Measurements from ENCODE around the gene GPRC5C. TPM values are rescaled to one million over a fixed set of nuclear protein-coding genes. Genes with fewer than 3 reads are reported as not detected.

GPRC5C gene
- total and polyA plus RNA-seq, 2 of the 13 experiments (the other 11 are each of a cell fraction or from before 2014, with no cell fraction given): 85.6 to 300 TPM

DNA sequence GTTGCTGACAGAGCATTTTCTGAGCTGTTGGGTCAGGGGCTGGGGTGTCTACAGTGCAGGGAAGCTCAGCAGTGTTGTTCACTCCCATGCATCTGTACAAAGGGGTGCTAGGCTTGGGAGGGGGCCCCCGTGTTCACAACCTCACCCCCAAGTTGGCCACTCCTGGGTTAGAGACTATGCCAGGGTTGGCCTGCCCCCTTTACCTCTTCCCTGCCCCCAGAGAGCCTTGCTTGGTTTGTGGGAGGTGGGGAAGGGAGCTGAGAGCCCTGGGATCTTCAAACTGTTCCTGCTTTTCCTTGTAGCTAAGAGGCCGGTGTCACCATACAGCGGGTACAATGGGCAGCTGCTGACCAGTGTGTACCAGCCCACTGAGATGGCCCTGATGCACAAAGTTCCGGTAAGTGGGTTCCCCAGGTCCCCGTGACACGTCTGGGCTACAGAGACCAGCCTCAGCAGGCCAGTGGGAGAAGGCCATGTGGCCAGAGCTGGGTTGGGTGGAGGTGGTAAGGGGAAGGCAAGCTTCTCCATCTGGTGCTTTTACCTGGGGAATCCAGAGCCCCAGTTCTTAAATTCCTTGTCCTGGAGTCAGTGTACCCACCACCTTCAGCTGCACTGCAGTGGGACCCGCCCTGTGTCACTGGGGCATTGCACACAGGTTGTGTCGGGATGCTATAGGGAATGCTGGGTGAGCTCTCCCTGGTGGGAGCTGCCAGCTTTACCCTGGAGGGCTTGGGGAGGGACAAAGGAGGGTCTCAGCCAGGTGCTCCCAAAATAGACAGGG, 11.8 kb downstream of the GPRC5C start (continued):
- TF ChIP-seq, protein P1, sequence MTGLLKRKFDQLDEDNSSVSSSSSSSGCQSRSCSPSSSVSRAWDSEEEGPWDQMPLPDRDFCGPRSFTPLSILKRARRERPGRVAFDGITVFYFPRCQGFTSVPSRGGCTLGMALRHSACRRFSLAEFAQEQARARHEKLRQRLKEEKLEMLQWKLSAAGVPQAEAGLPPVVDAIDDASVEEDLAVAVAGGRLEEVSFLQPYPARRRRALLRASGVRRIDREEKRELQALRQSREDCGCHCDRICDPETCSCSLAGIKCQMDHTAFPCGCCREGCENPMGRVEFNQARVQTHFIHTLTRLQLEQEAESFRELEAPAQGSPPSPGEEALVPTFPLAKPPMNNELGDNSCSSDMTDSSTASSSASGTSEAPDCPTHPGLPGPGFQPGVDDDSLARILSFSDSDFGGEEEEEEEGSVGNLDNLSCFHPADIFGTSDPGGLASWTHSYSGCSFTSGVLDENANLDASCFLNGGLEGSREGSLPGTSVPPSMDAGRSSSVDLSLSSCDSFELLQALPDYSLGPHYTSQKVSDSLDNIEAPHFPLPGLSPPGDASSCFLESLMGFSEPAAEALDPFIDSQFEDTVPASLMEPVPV (CRISPR knock-in tag; IDR thresholded peaks at IDR 0.05): 0 out of 2 replicates have a peak, but pooled peaks have one; percentile 50
- TF ChIP-seq, protein P2, sequence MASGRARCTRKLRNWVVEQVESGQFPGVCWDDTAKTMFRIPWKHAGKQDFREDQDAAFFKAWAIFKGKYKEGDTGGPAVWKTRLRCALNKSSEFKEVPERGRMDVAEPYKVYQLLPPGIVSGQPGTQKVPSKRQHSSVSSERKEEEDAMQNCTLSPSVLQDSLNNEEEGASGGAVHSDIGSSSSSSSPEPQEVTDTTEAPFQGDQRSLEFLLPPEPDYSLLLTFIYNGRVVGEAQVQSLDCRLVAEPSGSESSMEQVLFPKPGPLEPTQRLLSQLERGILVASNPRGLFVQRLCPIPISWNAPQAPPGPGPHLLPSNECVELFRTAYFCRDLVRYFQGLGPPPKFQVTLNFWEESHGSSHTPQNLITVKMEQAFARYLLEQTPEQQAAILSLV (CRISPR knock-in tag; IDR thresholded peaks at IDR 0.05; ENCODE audit: borderline replicate concordance): peak; percentile 34; the same call in 1 of the 2 replicates
- TF ChIP-seq ZNF34 (CRISPR knock-in tag; IDR thresholded peaks at IDR 0.05; ENCODE audit: borderline replicate concordance) (no peak), MAFK (conservative IDR thresholded peaks at IDR 0.05 in 1 of 2, IDR thresholded peaks at IDR 0.05 in 1 of 2; ENCODE audit: low read length in 2 of 2) (peak in 1 of 2 experiments; percentile 99; a peak in 2 of 4 replicates), MAFF (IDR thresholded peaks at IDR 0.05; ENCODE audit: low read depth, low read length) (peak; percentile 98), GATAD2A (CRISPR knock-in tag; IDR thresholded peaks at IDR 0.05) (no peak), ZSCAN12 (CRISPR knock-in tag; IDR thresholded peaks at IDR 0.05) (0 out of 2 replicates have a peak, but pooled peaks have one; percentile 3), NR2F1 (CRISPR knock-in tag; IDR thresholded peaks at IDR 0.05) (no peak), KAT7 (CRISPR knock-in tag; IDR thresholded peaks at IDR 0.05; ENCODE audit: borderline replicate concordance) (no peak), MAFG (CRISPR knock-in tag; IDR thresholded peaks at IDR 0.05) (peak; percentile 78), RCOR2 (CRISPR knock-in tag; IDR thresholded peaks at IDR 0.05) (no peak), ZFAT (CRISPR knock-in tag; conservative IDR thresholded peaks at IDR 0.05) (no peak), HDAC1 (CRISPR knock-in tag; IDR thresholded peaks at IDR 0.05) (peak; percentile 14; the same call in 1 of the 2 replicates), NFKB2 (CRISPR knock-in tag; IDR thresholded peaks at IDR 0.05; ENCODE audit: borderline replicate concordance) (peak; percentile 14; the same call in 1 of the 2 replicates), ZNF749 (CRISPR knock-in tag; IDR thresholded peaks at IDR 0.05; ENCODE audit: borderline replicate concordance) (no peak; the same call in 1 of the 2 replicates), ZMYM4 (CRISPR knock-in tag; IDR thresholded peaks at IDR 0.05) (no peak), EZH2 (conservative IDR thresholded peaks at IDR 0.05; ENCODE audit: low read depth, low read length) (no peak), SNAI1 (CRISPR knock-in tag; IDR thresholded peaks at IDR 0.05; ENCODE audit: borderline replicate concordance) (peak; percentile 24; the same call in 1 of the 2 replicates), ZNF790 (CRISPR knock-in tag; IDR thresholded peaks at IDR 0.05; ENCODE audit: borderline replicate concordance) (peak; percentile 17; the same call in 1 of the 2 replicates), ZNF263 (CRISPR knock-in tag; IDR thresholded peaks at IDR 0.05) (0 out of 2 replicates have a peak, but pooled peaks have one; percentile 2), NRL (CRISPR knock-in tag; IDR thresholded peaks at IDR 0.05; ENCODE audit: borderline replicate concordance) (peak; percentile 15; the same call in 1 of the 2 replicates), ZFP82 (CRISPR knock-in tag; IDR thresholded peaks at IDR 0.05; ENCODE audit: borderline replicate concordance) (peak; percentile 76; the same call in 1 of the 2 replicates), TBL1XR1 (IDR thresholded peaks at IDR 0.05; ENCODE audit: borderline replicate concordance, low read length, partially characterized antibody) (no peak)
- TF ChIP-seq, protein P3, sequence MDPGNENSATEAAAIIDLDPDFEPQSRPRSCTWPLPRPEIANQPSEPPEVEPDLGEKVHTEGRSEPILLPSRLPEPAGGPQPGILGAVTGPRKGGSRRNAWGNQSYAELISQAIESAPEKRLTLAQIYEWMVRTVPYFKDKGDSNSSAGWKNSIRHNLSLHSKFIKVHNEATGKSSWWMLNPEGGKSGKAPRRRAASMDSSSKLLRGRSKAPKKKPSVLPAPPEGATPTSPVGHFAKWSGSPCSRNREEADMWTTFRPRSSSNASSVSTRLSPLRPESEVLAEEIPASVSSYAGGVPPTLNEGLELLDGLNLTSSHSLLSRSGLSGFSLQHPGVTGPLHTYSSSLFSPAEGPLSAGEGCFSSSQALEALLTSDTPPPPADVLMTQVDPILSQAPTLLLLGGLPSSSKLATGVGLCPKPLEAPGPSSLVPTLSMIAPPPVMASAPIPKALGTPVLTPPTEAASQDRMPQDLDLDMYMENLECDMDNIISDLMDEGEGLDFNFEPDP (CRISPR knock-in tag; conservative IDR thresholded peaks at IDR 0.05): 0 out of 2 replicates have a peak, but pooled peaks have one; percentile 22
- TF ChIP-seq, protein P4, sequence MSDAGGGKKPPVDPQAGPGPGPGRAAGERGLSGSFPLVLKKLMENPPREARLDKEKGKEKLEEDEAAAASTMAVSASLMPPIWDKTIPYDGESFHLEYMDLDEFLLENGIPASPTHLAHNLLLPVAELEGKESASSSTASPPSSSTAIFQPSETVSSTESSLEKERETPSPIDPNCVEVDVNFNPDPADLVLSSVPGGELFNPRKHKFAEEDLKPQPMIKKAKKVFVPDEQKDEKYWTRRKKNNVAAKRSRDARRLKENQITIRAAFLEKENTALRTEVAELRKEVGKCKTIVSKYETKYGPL (CRISPR knock-in tag; IDR thresholded peaks at IDR 0.05): no peak

All from HepG2 (cell line).